WTC11 (cell line): ENCODE measurements around the gene GPR148.

Experiments used
- CTCF ChIP-seq: fragments of 200-600 bp; IDR thresholded peaks from 2 replicates; pipeline ENCODE4 v1.8.0; 2022; ENCODE audit warnings: antibody characterized with exemption
- FOXJ3 ChIP-seq: sonication (generic); formaldehyde crosslinking; IDR thresholded peaks from 2 replicates; pipeline ENCODE4 v1.9.0; 2021; ENCODE audit warnings: missing genetic modification reagents, mild to moderate bottlenecking, borderline replicate concordance

DNA sequence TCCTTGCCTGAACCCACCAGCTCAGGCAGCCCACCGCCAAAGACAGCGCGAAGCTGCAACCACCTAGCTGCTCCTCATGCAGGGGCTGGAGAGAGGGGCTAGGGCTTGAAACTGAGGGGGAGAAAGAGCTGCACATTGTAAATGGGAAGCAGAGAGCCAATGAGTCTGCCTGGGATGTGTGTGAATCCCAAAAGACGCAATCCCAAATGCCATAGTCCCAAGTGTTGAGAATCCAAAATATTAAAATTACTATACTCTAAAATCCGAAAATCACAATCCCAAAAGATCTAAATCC is 35.9 kb downstream of the GPR148 start:
- no peak for TF ChIP-seq FOXJ3 (CRISPR knock-in tag)
- no peak for TF ChIP-seq CTCF
